GM20431 (cell line): ENCODE measurements around the gene WDR46.

ENCODE experiments used
- in situ Hi-C: fragments of 300-500 bp; cut with MseI, MboI; formaldehyde crosslinking; loops from one replicate; pipeline ENCODE4 v1.15.0; 2020; ENCODE audit warnings: low sequenced_read_pairs; ENCODE audit not compliant: unreplicated experiment

Gene WDR46, protein sequence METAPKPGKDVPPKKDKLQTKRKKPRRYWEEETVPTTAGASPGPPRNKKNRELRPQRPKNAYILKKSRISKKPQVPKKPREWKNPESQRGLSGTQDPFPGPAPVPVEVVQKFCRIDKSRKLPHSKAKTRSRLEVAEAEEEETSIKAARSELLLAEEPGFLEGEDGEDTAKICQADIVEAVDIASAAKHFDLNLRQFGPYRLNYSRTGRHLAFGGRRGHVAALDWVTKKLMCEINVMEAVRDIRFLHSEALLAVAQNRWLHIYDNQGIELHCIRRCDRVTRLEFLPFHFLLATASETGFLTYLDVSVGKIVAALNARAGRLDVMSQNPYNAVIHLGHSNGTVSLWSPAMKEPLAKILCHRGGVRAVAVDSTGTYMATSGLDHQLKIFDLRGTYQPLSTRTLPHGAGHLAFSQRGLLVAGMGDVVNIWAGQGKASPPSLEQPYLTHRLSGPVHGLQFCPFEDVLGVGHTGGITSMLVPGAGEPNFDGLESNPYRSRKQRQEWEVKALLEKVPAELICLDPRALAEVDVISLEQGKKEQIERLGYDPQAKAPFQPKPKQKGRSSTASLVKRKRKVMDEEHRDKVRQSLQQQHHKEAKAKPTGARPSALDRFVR

DNA sequence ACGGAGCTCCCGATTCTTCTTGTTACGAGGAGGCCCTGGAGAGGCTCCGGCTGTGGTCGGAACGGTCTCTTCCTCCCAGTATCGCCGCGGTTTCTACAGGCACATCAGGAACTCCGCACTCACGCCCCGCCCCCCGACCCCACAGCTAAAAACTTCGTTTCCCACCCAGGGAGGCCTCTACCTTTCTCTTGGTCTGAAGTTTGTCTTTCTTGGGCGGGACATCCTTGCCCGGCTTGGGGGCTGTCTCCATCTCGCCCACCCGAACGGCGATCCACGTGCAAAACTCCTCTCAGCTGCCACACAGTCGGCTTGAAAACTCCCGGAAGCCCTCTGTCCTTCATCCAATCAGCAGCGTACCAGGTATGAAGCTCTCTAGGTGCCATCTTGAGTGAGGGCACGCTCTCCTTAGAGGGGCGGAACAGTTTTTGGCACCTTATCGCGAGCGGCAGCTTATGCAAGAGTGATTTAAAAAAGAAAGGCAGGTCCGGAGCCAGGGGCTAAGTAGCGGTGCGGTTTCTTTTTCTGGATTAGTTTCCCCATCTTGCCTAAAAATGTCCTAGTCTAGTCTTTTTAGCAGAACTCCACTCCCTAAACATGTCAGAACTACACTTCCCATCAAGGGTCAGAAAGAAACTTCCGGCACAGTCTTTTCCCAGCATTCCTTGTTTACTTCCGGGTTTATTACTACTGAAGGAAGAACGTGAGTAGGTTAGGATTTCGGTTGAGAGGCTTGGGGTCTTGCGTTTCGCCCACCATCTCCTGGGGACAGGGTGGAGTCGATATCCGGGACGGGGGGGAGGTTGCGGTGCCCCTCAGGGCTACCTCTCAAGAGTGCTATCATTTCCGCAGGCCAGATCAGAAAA is at the start of gene WDR46, which contains the start of gene PFDN6:
Gene WDR46, minus strand, starts transcription at position 319 of the 863 bp plus-strand sequence. Its CDS starts 69 bp downstream, at position 250.
Gene PFDN6, plus strand, starts transcription at position 681 of the 863 bp plus-strand sequence. CDS start 256 bp downstream, outside the sequence.
- in situ Hi-C loops, result no loop called here

- in situ Hi-C loops, result no loop called here
Observed at GRCh38 chr6:33336495-33336894, 47.5 kb upstream of the WDR46 start.

GRCh38 chr6:33335916-33336315 is 46.9 kb upstream of the WDR46 start:
- in situ Hi-C loops, result no loop called here

DNA sequence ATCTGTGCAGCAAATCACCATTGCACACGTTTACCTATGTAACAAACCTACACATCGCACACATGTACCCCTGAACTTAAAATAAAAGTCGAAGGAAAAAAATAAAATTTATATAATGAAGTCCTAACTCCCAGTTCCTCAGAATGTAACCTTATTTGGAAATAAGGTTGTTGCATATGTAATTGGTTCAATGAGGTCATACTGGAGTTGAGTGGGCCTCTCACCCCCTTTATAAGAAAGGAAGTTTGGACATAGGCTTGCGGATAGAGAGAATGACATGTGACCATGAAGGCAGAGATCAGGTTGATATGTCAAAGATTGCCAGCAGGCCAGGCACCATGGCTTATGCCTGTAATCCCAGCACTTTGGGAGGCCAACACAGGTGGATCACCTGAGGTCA is 44.6 kb upstream of the WDR46 start:
- in situ Hi-C loops, result no loop called here

GRCh38 chr6:33330736-33331135 is 41.7 kb upstream of the WDR46 start:
- in situ Hi-C loops, result no loop called here

DNA sequence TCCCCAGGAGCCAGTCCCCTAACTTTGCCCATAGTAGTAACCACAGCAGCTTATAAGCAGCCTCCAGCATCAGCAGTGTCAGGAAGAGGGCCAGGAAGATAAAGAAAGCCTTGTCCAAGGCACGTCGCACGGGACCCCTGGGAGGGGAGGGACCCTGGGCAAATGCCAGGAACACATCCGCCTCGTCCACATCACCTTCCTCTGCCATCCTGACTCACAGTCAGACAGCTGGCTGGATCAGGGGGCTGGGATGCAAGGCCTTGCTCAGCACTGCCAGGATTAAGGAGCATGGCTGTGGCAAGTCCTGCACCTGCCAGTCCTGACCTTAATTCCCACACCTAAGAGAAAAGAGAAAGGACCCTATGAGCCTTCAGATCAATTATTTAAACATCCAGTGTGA is 40.0 kb upstream of the WDR46 start:
- in situ Hi-C loops, result no loop called here

DNA sequence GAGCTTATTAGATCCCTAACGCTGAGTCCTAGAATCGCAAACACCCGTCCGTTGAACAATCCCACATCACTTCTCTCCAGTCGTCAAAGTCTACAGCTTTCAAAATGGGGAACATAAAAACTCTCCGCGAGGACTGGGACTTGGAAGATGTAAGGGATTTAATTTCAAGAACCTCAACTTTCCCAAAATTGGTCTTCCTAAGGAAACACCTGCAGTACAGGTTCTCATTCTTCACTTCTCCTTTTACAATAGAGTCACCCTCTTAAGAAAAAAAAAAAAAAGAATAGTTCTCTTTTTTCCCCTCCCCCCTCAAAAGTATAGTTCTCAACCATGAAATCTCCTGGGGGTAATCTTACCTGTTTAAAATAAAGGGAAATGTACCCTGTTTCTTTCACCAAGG is 35.1 kb upstream of the WDR46 start:
- in situ Hi-C loops, result no loop called here

GRCh38 chr6:33323623-33323948 is 34.5 kb upstream of the WDR46 start:
- in situ Hi-C loops, result no loop called here

GRCh38 chr6:33321227-33321626 is 32.2 kb upstream of the WDR46 start:
- in situ Hi-C loops, result no loop called here

DNA sequence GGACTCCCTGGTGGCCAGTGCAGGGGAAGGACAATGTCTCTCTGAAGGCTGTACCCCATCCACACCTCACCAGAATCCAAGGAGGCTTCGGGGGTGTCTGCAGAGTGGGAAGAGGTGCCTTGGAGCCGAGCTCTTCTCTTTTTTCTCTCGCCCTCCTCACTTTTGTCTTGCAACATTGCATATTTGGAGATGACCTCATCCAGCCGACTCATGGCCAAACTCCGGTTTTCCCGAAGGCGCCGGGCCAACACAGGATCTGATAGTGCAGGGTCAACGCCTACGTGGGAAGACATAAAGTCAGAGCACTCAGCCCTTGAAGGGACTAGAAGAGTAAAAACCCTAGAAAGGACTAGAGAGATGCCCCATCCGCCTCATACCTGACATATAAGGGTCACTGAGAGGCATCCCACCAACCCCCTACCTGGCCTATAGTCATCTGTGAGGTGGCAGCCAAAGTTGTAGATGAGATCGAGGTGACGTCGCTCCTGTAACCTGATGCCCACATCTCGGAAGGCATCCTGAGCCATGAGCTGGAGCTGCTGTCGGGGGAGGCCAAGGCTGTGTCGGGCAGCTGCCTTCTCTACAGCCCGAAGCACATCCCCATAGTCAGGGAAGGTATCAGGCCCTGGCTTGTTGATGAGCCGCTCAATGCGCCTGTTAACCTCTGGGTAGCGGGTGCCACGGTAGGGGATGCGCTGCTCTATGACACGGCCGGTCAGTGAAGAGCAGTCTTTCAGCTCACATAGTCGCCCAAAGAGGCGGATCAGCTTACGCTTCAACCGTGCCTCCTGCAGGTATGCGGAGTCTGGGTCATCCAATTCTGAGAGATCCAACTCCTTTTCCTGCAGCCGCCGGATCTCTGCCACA is 31.5 kb upstream of the WDR46 start:
- in situ Hi-C loops, result no loop called here

DNA sequence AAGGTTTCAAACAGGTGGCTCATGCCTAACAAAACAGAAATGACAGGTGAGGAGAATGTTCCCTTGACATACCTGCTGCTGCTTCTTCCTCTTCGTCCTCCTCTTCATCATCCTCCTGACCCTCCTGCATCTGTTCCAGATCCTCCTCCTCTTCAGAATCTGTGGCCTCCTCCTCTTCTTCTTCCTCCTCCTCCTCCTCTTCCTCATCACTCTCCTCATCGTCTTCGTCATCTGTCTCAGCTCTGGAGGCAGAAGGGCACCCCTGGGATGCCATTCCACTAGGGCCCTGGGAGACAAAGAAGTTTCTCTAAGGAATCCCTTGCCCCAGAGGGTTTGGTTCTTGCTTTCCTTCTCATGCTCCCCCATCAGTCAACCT is 30.9 kb upstream of the WDR46 start:
- in situ Hi-C loops, result no loop called here

- in situ Hi-C loops, result no loop called here
Observed at GRCh38 chr6:33318426-33319073, 29.5 kb upstream of the WDR46 start.

GRCh38 chr6:33317669-33318425 is 28.8 kb upstream of the WDR46 start, which contains the start of gene ZBTB22:
ZBTB22 (minus strand) TSS chr6:33317744; CDS start chr6:33316916, 828 bp downstream.
- in situ Hi-C loops, result no loop called here

DNA sequence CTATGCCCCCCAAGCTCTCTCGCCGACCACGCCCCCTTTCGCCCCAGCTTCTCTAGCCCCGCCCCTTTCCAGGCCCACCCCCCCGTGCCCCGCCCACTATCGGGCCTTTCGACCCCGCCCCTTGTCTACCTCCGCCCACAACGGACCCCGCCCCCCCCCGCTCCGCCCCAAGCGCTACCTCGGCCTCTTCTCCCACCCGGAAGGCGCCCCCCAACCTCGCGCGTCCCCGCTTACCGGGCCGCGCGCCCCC is 28.3 kb upstream of the WDR46 start:
- in situ Hi-C loops, result no loop called here

- in situ Hi-C loops, result no loop called here
Observed at GRCh38 chr6:33316603-33317418, 27.8 kb upstream of the WDR46 start.

DNA sequence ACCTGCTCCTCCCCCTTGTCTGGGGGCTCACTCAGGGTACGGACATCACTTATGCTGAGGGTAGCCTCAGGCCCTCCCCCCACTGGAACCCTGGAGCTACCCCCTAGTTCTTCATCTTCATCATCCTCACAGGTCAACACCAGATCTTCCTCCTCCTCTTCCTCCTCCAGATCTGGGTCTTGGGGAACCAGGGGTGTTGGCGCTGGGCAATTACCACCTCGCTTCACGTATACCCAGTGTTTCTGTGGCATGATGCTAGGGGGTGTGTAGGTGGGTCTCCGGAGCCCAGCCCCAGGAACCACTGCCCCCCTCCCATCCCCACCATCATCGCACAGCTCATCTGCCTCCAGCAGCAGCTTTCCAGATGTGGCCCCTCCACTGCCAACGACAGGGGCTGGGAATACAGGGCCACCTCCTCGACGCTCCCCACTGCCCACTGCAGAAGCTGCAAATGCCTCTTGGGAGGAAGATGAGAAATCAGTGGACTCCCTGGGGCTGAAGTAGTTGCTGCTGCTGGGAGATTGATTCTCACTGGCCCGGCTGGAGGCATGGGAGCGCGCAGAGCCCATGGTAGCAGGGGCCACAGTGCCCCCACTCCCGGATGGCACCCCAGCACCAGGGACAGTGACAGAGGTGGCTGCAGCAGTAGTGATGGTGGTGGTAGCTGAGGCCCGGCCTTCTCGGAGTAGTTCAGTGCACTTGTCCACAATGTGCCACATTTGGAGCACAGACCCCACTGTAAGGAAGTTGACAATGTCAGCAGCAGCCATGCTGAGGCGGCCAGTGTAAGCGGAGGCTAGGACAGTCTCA is 27.0 kb upstream of the WDR46 start:
- in situ Hi-C loops, result no loop called here
